Colonic mucosa (tissue), 4 donors: ENCODE results near the gene TCF23. TPM values are rescaled to one million over a fixed set of nuclear protein-coding genes. Genes with fewer than 3 reads are reported as not detected.

ENCODE experiments used
- DNase-seq: peaks from one replicate; pipeline ENCODE4 v3.0.0-alpha.2; 2020
- H3K27ac ChIP-seq: fragments of 200-600 bp; one replicate; pipeline ENCODE4 v1.8.0; 2021
- H3K27me3 ChIP-seq: fragments of 200-600 bp; one replicate; pipeline ENCODE4 v1.8.0; 2021
- H3K36me3 ChIP-seq: fragments of 200-600 bp; one replicate; pipeline ENCODE4 v1.8.0; 2021
- H3K4me1 ChIP-seq: fragments of 200-600 bp; one replicate; pipeline ENCODE4 v1.8.0; 2021; ENCODE audit warnings: mild to moderate bottlenecking
- H3K4me3 ChIP-seq: fragments of 200-600 bp; one replicate; pipeline ENCODE4 v1.8.0; 2021
- H3K9ac ChIP-seq, 2 donors: one replicate each; pipeline ENCODE4 v1.7.0; 2013; ENCODE audit warnings: control low read depth in 2 of 2, low read depth in 2 of 2, low read length in 2 of 2
- H3K9me3 ChIP-seq: fragments of 200-600 bp; one replicate; pipeline ENCODE4 v1.8.0; 2021
- CTCF ChIP-seq: fragments of 200-600 bp; IDR thresholded peaks from one replicate; pipeline ENCODE4 v1.8.0; 2022; ENCODE audit warnings: antibody characterized with exemption, mild to moderate bottlenecking
- intact Hi-C: fragments of 100-400 bp; cut with DNase I; formaldehyde crosslinking; loops from one replicate; pipeline ENCODE4 v1.14.1; 2022
- total RNA-seq, 2 donors: library from RNA; stranded (reverse); fragmentation: NEBNext Ultra II Directional in 1 of 2; extraction: Animal tissue kit (Norgen Biotek cat#: 25700) in 1 of 2; gene quantifications; one replicate each; pipeline ENCODE4 v1.2.1, GENCODE V29; 2021
- donor health status: healthy.
- donor health status: DM: no; HTN: no; CAD: no.
- donor health status: DM: no; HTN: no; CAD: no.

Gene TCF23
- total RNA-seq, 2 donors from 2014 or later = 0.05 to 0.07 TPM

- Histone ChIP-seq H3K27ac (no peak overlapping the region), H3K4me3 (no peak overlapping the region), H3K4me1 (no peaks in the 10 kb centered on the region), H3K9ac (no peak overlapping the region), H3K36me3 (no peaks in the 10 kb centered on the region), H3K9me3 (no peaks in the 10 kb centered on the region), H3K27me3 (no peaks in the 10 kb centered on the region)
- DNase-seq = no peak
- intact Hi-C loops = no loop called here
- TF ChIP-seq CTCF = no peak
These were observed 52.9 kb downstream of the TCF23 start for GRCh38 chr2:27201675-27202074.

GRCh38 chr2:27202854-27203253 lies 54.0 kb downstream of the TCF23 start:
- DNase-seq = no peak
- intact Hi-C loops = no loop called here
- no peak overlapping the region for H3K4me3 ChIP-seq
- no peak overlapping the region for H3K9ac ChIP-seq
- no peaks in the 10 kb centered on the region for H3K36me3 ChIP-seq
- no peak for TF ChIP-seq CTCF
- no peaks in the 10 kb centered on the region for H3K9me3 ChIP-seq
- no peaks in the 10 kb centered on the region for H3K4me1 ChIP-seq
- no peaks in the 10 kb centered on the region for H3K27me3 ChIP-seq
- no peak overlapping the region for H3K27ac ChIP-seq

- DNase-seq = no peak
- H3K4me1 ChIP-seq = no peaks in the 10 kb centered on the region
- H3K27ac ChIP-seq = no peak overlapping the region
- intact Hi-C loops = no loop called here
- no peaks in the 10 kb centered on the region for H3K27me3 ChIP-seq
- no peak overlapping the region for H3K4me3 ChIP-seq
- H3K9me3 ChIP-seq = no peaks in the 10 kb centered on the region
- no peaks in the 10 kb centered on the region for H3K36me3 ChIP-seq
- TF ChIP-seq CTCF = no peak
- H3K9ac ChIP-seq = no peak overlapping the region
These were observed 54.9 kb downstream of the TCF23 start for GRCh38 chr2:27203741-27204140.

- H3K4me1 ChIP-seq = no peaks in the 10 kb centered on the region
- no peak for TF ChIP-seq CTCF
- intact Hi-C loops = no loop called here
- H3K27ac ChIP-seq = no peak overlapping the region
- no peak for DNase-seq
- no peak overlapping the region for H3K4me3 ChIP-seq
- H3K9ac ChIP-seq = no peak overlapping the region
- no peaks in the 10 kb centered on the region for H3K9me3 ChIP-seq
- no peaks in the 10 kb centered on the region for H3K27me3 ChIP-seq
- no peaks in the 10 kb centered on the region for H3K36me3 ChIP-seq
These were observed 55.8 kb downstream of the TCF23 start for GRCh38 chr2:27204566-27204965.

GRCh38 chr2:27205206-27205605 lies 56.4 kb downstream of the TCF23 start:
- H3K27ac ChIP-seq = no peak overlapping the region
- no peak for DNase-seq

More at GRCh38 chr2:27205206-27205605, 56.4 kb downstream of the TCF23 start:
- no peak for TF ChIP-seq CTCF
- Histone ChIP-seq H3K9me3 (no peaks in the 10 kb centered on the region), H3K27me3 (no peaks in the 10 kb centered on the region), H3K9ac (no peak overlapping the region), H3K36me3 (no peaks in the 10 kb centered on the region), H3K4me3 (no peak overlapping the region), H3K4me1 (peaks cover 4% of the 10 kb centered on the region)
- intact Hi-C loops = no loop called here
